22Rv1 (cell line): ENCODE data around the gene KATNB1.
"Not testable (repeated sequence)": the region's sequence is repeated elsewhere in the genome, so short reads cannot be mapped to it uniquely, and the experiment has no call there.

ENCODE experiments used
- H3K27ac ChIP-seq: fragments of 450-650 bp; 2 replicates; pipeline ENCODE4 v1.5.1; 2017
- CTCF ChIP-seq: fragments of 450-650 bp; IDR thresholded peaks from 2 replicates; pipeline ENCODE4 v1.5.1; 2017; ENCODE audit warnings: mild to moderate bottlenecking
- ZFX ChIP-seq: fragments of 450-650 bp; IDR thresholded peaks from 2 replicates; pipeline ENCODE4 v1.6.1; 2017; ENCODE audit warnings: antibody characterized with exemption, borderline replicate concordance

KATNB1 gene

GRCh38 chr16:57745768-57746167, 10.2 kb downstream of the KATNB1 start:
- no peak for TF ChIP-seq CTCF
- no peak for TF ChIP-seq ZFX
- no peak overlapping the region for H3K27ac ChIP-seq

DNA sequence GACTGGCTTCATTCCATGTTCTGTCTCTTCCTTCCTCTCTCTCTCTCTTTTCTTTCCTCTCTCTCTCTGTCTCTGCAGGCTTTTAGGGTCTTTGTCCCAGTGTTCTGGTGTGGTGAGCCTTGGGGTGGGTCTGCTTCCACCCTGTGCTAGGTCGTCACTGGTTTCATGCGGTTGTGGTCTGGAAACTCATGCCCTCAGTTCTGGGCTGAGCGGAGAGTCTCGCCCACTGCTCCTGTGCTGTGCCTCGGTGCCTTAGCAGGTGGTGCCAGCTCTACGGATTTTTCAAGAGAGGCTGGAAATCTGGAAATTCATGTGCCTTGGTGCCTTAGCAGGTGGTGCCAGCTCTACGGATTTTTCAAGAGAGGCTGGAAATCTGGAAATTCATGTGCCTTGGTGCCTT, 10.7 kb downstream of the KATNB1 start:
- H3K27ac ChIP-seq = not testable (repeated sequence)

GRCh38 chr16:57747091-57747490, 11.5 kb downstream of the KATNB1 start:
- H3K27ac ChIP-seq = no peak overlapping the region
- TF ChIP-seq CTCF (no peak), ZFX (no peak)

GRCh38 chr16:57747496-57747895, 11.9 kb downstream of the KATNB1 start:
- no peak overlapping the region for H3K27ac ChIP-seq
- no peak for TF ChIP-seq CTCF

- TF ChIP-seq ZFX (no peak), CTCF (no peak)
- H3K27ac ChIP-seq = no peak overlapping the region
These were observed 12.4 kb downstream of the KATNB1 start for GRCh38 chr16:57747996-57748395.

DNA sequence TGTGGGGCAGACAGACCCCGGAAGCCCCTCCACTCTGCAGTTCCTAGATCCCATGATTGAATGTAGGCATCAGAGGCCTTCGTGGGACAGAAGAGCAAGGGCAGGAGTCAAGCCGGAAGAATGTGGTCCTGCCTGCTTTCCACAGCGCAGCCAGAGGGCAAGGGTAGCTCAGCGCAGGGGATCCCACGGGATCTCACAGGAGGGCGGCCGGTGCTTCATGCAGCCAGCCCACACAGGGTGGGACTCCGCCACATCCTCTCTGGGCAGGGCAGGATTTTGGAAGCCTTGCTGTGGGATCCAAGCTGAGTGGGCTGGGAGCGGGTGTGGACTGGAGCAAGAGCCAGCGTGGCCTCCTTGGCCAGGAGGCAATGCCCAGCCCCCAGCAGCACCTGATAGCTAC, 13.0 kb downstream of the KATNB1 start:
- TF ChIP-seq ZFX (no peak), CTCF (no peak)
- H3K27ac ChIP-seq = no peak overlapping the region

DNA sequence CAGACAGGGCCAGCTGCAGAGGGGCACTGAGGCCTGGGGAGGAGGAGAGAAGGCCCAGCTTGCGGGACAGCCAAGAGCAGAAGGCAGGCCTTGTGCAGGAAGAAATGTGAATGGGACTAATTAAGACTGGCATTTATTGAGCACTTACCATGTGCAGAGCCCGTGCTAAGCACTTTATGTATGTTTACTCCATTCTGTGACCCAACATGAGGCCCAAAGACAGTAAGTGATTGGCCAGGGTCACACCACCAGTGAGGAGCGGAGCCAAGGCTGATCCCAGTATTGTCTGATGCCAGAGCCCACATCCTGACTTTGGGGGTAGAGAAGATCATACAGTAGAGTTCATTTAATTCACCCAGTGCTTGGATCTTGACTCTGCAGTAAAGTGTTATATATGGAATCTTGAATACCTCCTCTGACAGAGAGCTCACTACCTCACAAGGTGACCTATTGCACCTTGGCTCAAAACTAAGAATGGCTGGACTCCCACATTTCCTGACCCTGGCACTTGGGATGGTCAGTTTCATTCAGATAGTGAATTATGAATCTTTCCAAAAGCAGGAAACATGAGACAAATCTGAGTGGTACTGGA, 13.6 kb downstream of the KATNB1 start:
- TF ChIP-seq ZFX (no peak), CTCF (no peak)
- no peak overlapping the region for H3K27ac ChIP-seq

DNA sequence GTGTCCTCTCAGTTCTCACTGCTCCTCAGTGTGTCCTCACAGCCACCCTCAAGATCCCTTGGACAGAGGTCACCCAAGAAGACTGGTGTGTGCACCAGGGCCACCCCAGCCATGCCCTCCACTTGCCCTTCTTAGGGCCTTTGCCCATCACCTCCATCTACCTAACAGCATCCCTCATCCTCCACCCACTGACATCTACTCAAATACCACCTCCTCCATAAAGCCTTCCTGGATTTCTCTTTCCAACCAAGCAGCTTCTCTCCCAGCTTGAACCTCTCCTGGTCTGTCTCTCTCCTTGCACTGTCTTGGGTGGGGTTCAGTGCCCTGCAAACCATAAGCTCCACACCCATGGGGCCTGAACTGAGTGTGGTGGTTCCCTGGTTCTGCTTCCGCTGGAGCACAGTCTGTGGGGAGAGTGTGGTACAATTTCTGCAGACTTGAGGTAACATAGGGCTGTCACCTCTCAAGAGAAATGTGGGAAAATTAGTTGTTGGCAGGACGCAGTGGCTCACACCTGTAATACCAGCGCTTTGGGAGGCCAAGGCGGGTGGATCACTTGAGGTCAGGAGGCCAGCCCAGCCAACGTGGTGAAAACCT, 14.4 kb downstream of the KATNB1 start:
- TF ChIP-seq CTCF (no peak), ZFX (no peak)
- H3K27ac ChIP-seq = no peak overlapping the region
